HEK293 (cell line): ENCODE measurements around the gene HRC.

ENCODE experiments used
- GLI2 ChIP-seq: fragments of 450-650 bp; formaldehyde crosslinking; IDR thresholded peaks from 2 replicates; pipeline ENCODE4; 2017; ENCODE audit warnings: missing biosample characterization, missing genetic modification characterization, low read depth, borderline replicate concordance
- HOXA7 ChIP-seq: sonication (generic); formaldehyde crosslinking; IDR thresholded peaks from 2 replicates; pipeline ENCODE4 v1.8.1; 2022; ENCODE audit warnings: missing genetic modification reagents, borderline replicate concordance
- KLF8 ChIP-seq: fragments of 450-650 bp; formaldehyde crosslinking; IDR thresholded peaks from 2 replicates; pipeline ENCODE4 v1.5.1; 2016; ENCODE audit warnings: missing biosample characterization, missing genetic modification characterization
- SCRT2 ChIP-seq: fragments of 450-650 bp; formaldehyde crosslinking; IDR thresholded peaks from 2 replicates; pipeline ENCODE4 v1.5.1; 2016; ENCODE audit warnings: missing biosample characterization, missing genetic modification characterization
- ZBTB48 ChIP-seq: fragments of 450-650 bp; formaldehyde crosslinking; IDR thresholded peaks from 2 replicates; pipeline ENCODE4 v1.5.1; 2016; ENCODE audit warnings: missing biosample characterization, missing genetic modification characterization
- ZFHX2 ChIP-seq: fragments of 450-650 bp; formaldehyde crosslinking; conservative IDR thresholded peaks from 2 replicates; pipeline ENCODE4 v1.5.1; 2016; ENCODE audit warnings: missing biosample characterization, missing genetic modification characterization
- ZNF10 ChIP-seq: fragments of 450-650 bp; formaldehyde crosslinking; IDR thresholded peaks from 2 replicates; pipeline ENCODE4 v1.5.1; 2017; ENCODE audit warnings: missing biosample characterization, missing genetic modification characterization
- ZNF146 ChIP-seq: fragments of 450-650 bp; formaldehyde crosslinking; IDR thresholded peaks from 2 replicates; pipeline ENCODE4 v1.5.1; 2016; ENCODE audit warnings: missing biosample characterization, missing genetic modification characterization
- ZNF221 ChIP-seq: fragments of 450-650 bp; formaldehyde crosslinking; IDR thresholded peaks from 2 replicates; pipeline ENCODE4 v1.5.1; 2017; ENCODE audit warnings: missing biosample characterization, missing genetic modification characterization, borderline replicate concordance
- ZNF23 ChIP-seq: fragments of 450-650 bp; formaldehyde crosslinking; IDR thresholded peaks from 2 replicates; pipeline ENCODE4 v1.5.1; 2016; ENCODE audit warnings: missing biosample characterization, missing genetic modification characterization, borderline replicate concordance
- ZNF266 ChIP-seq: fragments of 450-650 bp; formaldehyde crosslinking; IDR thresholded peaks from 2 replicates; pipeline ENCODE4 v1.5.1; 2016; ENCODE audit warnings: missing biosample characterization, missing genetic modification characterization, low read depth
- ZNF292 ChIP-seq: fragments of 450-650 bp; formaldehyde crosslinking; IDR thresholded peaks from 2 replicates; pipeline ENCODE4 v1.5.1; 2016; ENCODE audit warnings: low read depth, missing biosample characterization, missing genetic modification characterization, borderline replicate concordance
- ZNF335 ChIP-seq: fragments of 450-650 bp; formaldehyde crosslinking; conservative IDR thresholded peaks from 2 replicates; pipeline ENCODE4 v1.5.1; 2016; ENCODE audit warnings: missing biosample characterization, missing genetic modification characterization
- ZNF350 ChIP-seq: fragments of 450-650 bp; formaldehyde crosslinking; IDR thresholded peaks from 2 replicates; pipeline ENCODE4 v1.5.0; 2017; ENCODE audit warnings: missing biosample characterization, mild to moderate bottlenecking, missing genetic modification characterization
- ZNF48 ChIP-seq: fragments of 450-650 bp; formaldehyde crosslinking; IDR thresholded peaks from 2 replicates; pipeline ENCODE4 v1.5.1; 2016; ENCODE audit warnings: missing biosample characterization, missing genetic modification characterization
- ZNF514 ChIP-seq: fragments of 450-650 bp; formaldehyde crosslinking; IDR thresholded peaks from 2 replicates; pipeline ENCODE4 v1.5.1; 2016; ENCODE audit warnings: missing biosample characterization, missing genetic modification characterization
- ZNF571 ChIP-seq: fragments of 450-650 bp; formaldehyde crosslinking; IDR thresholded peaks from 2 replicates; pipeline ENCODE4 v1.5.0; 2017; ENCODE audit warnings: missing biosample characterization, missing genetic modification characterization
- ZNF624 ChIP-seq: fragments of 450-650 bp; formaldehyde crosslinking; IDR thresholded peaks from 2 replicates; pipeline ENCODE4 v1.5.1; 2017; ENCODE audit warnings: missing biosample characterization, missing genetic modification characterization
- ZNF629 ChIP-seq: fragments of 450-650 bp; formaldehyde crosslinking; IDR thresholded peaks from 2 replicates; pipeline ENCODE4 v1.5.1; 2017; ENCODE audit warnings: missing biosample characterization, missing genetic modification characterization
- ZNF658 ChIP-seq: fragments of 450-650 bp; formaldehyde crosslinking; IDR thresholded peaks from 2 replicates; pipeline ENCODE4; 2016; ENCODE audit warnings: missing biosample characterization, missing genetic modification characterization
- ZNF701 ChIP-seq: fragments of 450-650 bp; formaldehyde crosslinking; IDR thresholded peaks from 2 replicates; pipeline ENCODE4 v1.5.1; 2016; ENCODE audit warnings: missing biosample characterization, missing genetic modification characterization
- ZNF785 ChIP-seq: fragments of 450-650 bp; formaldehyde crosslinking; IDR thresholded peaks from 2 replicates; pipeline ENCODE4 v1.5.1; 2016; ENCODE audit warnings: missing biosample characterization, missing genetic modification characterization
- ZNF791 ChIP-seq: fragments of 450-650 bp; formaldehyde crosslinking; IDR thresholded peaks from 2 replicates; pipeline ENCODE4 v1.5.1; 2016; ENCODE audit warnings: missing biosample characterization, missing genetic modification characterization
- ZNF830 ChIP-seq: fragments of 450-650 bp; IDR thresholded peaks from 2 replicates; pipeline ENCODE4 v1.5.0; 2018; ENCODE audit warnings: missing biosample characterization, missing genetic modification characterization, low read depth, mild to moderate bottlenecking, moderate library complexity
- ZNF837 ChIP-seq: fragments of 450-650 bp; formaldehyde crosslinking; IDR thresholded peaks from 2 replicates; pipeline ENCODE4 v1.5.1; 2016; ENCODE audit warnings: missing biosample characterization, missing genetic modification characterization
- TF ChIP-seq, protein P1 (sequence below): fragments of 450-650 bp; formaldehyde crosslinking; IDR thresholded peaks from 2 replicates; pipeline ENCODE4 v1.5.1; 2016; ENCODE audit warnings: missing biosample characterization, missing genetic modification characterization
- TF ChIP-seq, protein P2 (sequence below): fragments of 450-650 bp; formaldehyde crosslinking; IDR thresholded peaks from 2 replicates; pipeline ENCODE4 v1.5.1; 2017; ENCODE audit warnings: missing biosample characterization, missing genetic modification characterization
- TF ChIP-seq, protein P3 (sequence below): fragments of 450-650 bp; IDR thresholded peaks from 2 replicates; pipeline ENCODE4 v1.5.1; 2018; ENCODE audit warnings: missing biosample characterization, mild to moderate bottlenecking, missing genetic modification characterization
- TF ChIP-seq, protein P4 (sequence below): fragments of 450-650 bp; formaldehyde crosslinking; optimal IDR thresholded peaks from 2 replicates; pipeline ENCODE3; 2016; ENCODE audit warnings: missing biosample characterization, mild to moderate bottlenecking, missing genetic modification characterization
- TF ChIP-seq, protein P5 (sequence below): fragments of 450-650 bp; formaldehyde crosslinking; IDR thresholded peaks from 2 replicates; pipeline ENCODE4 v1.5.1; 2016; ENCODE audit warnings: missing biosample characterization, missing genetic modification characterization
- TF ChIP-seq, protein P6 (sequence below): fragments of 450-650 bp; formaldehyde crosslinking; IDR thresholded peaks from 2 replicates; pipeline ENCODE4 v1.5.1; 2016; ENCODE audit warnings: missing biosample characterization, missing genetic modification characterization

Gene HRC

DNA sequence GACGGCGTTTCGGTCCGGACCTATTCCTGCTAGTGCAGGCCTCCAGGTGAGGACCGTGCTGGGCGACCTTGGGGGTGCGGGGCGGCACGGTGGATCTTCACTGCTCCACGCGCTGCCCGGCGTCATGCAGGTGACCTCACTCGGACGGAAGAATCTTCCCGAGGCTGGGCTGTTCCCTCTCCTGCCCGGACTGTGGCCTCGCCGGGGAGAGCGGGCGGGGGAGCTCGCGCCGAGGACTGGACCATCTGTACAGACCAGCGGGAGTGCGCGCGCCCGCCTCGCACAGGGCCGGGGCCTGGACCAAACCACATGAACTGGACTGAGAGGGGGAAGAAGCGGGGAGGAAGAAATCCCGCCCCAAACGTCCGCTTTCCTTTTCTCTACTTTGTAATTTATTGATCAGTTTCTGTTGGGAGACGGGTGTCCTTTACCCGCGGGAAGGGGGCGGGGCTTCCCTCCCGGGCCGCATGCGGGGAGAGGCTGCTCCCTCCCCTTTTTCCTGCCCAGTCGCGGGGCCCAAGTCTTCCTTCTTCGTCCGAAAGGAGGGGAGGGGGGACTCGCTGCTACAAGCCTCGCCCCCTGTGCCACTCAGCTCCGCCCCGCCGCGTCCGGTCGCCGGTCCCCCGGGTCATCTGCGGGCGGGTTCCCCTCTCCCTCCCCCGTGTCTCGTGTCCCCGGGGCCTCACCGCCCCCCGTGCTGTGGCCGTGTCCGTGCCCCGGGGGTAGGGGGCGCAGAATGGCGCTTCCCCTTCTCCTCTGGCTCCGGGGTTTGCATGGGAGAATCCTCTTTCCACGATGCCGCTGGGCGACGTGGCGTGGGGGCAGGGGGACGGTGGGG lies 4.9 kb downstream of the HRC start (continued):
- TF ChIP-seq, protein P1, sequence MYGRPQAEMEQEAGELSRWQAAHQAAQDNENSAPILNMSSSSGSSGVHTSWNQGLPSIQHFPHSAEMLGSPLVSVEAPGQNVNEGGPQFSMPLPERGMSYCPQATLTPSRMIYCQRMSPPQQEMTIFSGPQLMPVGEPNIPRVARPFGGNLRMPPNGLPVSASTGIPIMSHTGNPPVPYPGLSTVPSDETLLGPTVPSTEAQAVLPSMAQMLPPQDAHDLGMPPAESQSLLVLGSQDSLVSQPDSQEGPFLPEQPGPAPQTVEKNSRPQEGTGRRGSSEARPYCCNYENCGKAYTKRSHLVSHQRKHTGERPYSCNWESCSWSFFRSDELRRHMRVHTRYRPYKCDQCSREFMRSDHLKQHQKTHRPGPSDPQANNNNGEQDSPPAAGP: no peak
- peak; percentile 92 for TF ChIP-seq KLF8 (tag by site-specific recombination)
- peak; percentile 52 for TF ChIP-seq ZNF629
- TF ChIP-seq ZNF48 (tag by site-specific recombination): no peak
- peak; percentile 57; the same call in 1 of the 2 replicates for TF ChIP-seq ZFHX2 (tag by site-specific recombination)
- TF ChIP-seq ZNF837 (tag by site-specific recombination): 0 out of 2 replicates have a peak, but pooled peaks have one; percentile 54
- TF ChIP-seq ZNF146: no peak
- TF ChIP-seq, protein P2, sequence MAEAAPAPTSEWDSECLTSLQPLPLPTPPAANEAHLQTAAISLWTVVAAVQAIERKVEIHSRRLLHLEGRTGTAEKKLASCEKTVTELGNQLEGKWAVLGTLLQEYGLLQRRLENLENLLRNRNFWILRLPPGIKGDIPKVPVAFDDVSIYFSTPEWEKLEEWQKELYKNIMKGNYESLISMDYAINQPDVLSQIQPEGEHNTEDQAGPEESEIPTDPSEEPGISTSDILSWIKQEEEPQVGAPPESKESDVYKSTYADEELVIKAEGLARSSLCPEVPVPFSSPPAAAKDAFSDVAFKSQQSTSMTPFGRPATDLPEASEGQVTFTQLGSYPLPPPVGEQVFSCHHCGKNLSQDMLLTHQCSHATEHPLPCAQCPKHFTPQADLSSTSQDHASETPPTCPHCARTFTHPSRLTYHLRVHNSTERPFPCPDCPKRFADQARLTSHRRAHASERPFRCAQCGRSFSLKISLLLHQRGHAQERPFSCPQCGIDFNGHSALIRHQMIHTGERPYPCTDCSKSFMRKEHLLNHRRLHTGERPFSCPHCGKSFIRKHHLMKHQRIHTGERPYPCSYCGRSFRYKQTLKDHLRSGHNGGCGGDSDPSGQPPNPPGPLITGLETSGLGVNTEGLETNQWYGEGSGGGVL (tag by site-specific recombination): peak; percentile 84
- no peak for TF ChIP-seq ZNF350 (tag by site-specific recombination)
- TF ChIP-seq ZNF23 (tag by site-specific recombination): no peak
- TF ChIP-seq ZNF830 (tag by site-specific recombination): no peak
- no peak for TF ChIP-seq SCRT2
- no peak for TF ChIP-seq ZNF624
- TF ChIP-seq, protein P3, sequence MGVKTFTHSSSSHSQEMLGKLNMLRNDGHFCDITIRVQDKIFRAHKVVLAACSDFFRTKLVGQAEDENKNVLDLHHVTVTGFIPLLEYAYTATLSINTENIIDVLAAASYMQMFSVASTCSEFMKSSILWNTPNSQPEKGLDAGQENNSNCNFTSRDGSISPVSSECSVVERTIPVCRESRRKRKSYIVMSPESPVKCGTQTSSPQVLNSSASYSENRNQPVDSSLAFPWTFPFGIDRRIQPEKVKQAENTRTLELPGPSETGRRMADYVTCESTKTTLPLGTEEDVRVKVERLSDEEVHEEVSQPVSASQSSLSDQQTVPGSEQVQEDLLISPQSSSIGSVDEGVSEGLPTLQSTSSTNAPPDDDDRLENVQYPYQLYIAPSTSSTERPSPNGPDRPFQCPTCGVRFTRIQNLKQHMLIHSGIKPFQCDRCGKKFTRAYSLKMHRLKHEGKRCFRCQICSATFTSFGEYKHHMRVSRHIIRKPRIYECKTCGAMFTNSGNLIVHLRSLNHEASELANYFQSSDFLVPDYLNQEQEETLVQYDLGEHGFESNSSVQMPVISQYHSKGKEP: 0 out of 2 replicates have a peak, but pooled peaks have one; percentile 12
- 0 out of 2 replicates have a peak, but pooled peaks have one; percentile 21 for TF ChIP-seq ZNF785 (tag by site-specific recombination)
- no peak for TF ChIP-seq ZNF292 (tag by site-specific recombination)
- no peak for TF ChIP-seq ZNF266 (tag by site-specific recombination)
- no peak for TF ChIP-seq ZNF791 (tag by site-specific recombination)
- TF ChIP-seq, protein P4, sequence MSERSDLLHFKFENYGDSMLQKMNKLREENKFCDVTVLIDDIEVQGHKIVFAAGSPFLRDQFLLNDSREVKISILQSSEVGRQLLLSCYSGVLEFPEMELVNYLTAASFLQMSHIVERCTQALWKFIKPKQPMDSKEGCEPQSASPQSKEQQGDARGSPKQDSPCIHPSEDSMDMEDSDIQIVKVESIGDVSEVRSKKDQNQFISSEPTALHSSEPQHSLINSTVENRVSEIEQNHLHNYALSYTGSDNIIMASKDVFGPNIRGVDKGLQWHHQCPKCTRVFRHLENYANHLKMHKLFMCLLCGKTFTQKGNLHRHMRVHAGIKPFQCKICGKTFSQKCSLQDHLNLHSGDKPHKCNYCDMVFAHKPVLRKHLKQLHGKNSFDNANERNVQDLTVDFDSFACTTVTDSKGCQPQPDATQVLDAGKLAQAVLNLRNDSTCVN (tag by site-specific recombination): peak; percentile 89
- no peak for TF ChIP-seq ZNF10
- TF ChIP-seq ZNF571: no peak
- TF ChIP-seq ZNF221: no peak
- TF ChIP-seq GLI2 (tag by site-specific recombination): no peak
- TF ChIP-seq ZNF335 (tag by site-specific recombination): peak; percentile 86
- TF ChIP-seq ZNF658 (tag by site-specific recombination): no peak
- TF ChIP-seq ZBTB48: no peak
- no peak for TF ChIP-seq HOXA7 (CRISPR knock-in tag)
- TF ChIP-seq, protein P5, sequence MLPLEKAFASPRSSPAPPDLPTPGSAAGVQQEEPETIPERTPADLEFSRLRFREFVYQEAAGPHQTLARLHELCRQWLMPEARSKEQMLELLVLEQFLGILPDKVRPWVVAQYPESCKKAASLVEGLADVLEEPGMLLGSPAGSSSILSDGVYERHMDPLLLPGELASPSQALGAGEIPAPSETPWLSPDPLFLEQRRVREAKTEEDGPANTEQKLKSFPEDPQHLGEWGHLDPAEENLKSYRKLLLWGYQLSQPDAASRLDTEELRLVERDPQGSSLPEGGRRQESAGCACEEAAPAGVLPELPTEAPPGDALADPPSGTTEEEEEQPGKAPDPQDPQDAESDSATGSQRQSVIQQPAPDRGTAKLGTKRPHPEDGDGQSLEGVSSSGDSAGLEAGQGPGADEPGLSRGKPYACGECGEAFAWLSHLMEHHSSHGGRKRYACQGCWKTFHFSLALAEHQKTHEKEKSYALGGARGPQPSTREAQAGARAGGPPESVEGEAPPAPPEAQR (tag by site-specific recombination): no peak
- no peak for TF ChIP-seq ZNF701
- TF ChIP-seq, protein P6, sequence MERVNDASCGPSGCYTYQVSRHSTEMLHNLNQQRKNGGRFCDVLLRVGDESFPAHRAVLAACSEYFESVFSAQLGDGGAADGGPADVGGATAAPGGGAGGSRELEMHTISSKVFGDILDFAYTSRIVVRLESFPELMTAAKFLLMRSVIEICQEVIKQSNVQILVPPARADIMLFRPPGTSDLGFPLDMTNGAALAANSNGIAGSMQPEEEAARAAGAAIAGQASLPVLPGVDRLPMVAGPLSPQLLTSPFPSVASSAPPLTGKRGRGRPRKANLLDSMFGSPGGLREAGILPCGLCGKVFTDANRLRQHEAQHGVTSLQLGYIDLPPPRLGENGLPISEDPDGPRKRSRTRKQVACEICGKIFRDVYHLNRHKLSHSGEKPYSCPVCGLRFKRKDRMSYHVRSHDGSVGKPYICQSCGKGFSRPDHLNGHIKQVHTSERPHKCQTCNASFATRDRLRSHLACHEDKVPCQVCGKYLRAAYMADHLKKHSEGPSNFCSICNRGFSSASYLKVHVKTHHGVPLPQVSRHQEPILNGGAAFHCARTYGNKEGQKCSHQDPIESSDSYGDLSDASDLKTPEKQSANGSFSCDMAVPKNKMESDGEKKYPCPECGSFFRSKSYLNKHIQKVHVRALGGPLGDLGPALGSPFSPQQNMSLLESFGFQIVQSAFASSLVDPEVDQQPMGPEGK (tag by site-specific recombination): peak; percentile 96
- TF ChIP-seq ZNF514 (tag by site-specific recombination): no peak
